Stimulated activated CD4-positive, alpha-beta T cell treated with anti-CD3 and anti-CD28 coated beads, Interleukin-15, amount 100 ng/mL, for 24 hours (primary cell): ENCODE results near the gene BBS7.

Experiments used
- DNase-seq: peaks from one replicate; pipeline ENCODE4 v3.0.0-alpha.2; 2020

BBS7 gene

GRCh38 chr4:121824171-121824527 is 46.1 kb downstream of the BBS7 start:
- DNase-seq: no peak

GRCh38 chr4:121823505-121824170 is 46.6 kb downstream of the BBS7 start, which contains the start of gene CCNA2:
Gene CCNA2, minus strand, starts transcription at chr4:121823883. Its CDS starts 255 bp downstream, at chr4:121823628.
- DNase-seq: peak; percentile 98

GRCh38 chr4:121822796-121823504 is 47.3 kb downstream of the BBS7 start:
- DNase-seq: peak; percentile 62

DNA sequence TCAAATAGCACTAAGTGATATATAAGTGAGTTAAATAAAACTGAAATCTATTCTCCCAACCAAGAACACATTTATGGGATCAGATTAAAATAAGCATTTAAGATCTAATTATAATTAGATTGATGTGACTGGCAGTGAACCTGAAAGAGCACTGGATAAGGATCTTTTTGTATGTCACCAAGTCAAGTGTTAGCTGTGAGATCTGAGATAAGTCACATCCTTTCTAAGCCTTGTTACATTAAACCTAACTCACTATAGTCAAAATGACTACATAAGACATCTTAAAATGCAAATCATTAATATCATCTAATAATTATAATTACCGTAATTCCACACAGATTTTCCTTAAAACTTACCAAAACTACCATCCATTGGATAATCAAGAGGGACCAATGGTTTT is 48.2 kb downstream of the BBS7 start:
- DNase-seq: no peak

DNA sequence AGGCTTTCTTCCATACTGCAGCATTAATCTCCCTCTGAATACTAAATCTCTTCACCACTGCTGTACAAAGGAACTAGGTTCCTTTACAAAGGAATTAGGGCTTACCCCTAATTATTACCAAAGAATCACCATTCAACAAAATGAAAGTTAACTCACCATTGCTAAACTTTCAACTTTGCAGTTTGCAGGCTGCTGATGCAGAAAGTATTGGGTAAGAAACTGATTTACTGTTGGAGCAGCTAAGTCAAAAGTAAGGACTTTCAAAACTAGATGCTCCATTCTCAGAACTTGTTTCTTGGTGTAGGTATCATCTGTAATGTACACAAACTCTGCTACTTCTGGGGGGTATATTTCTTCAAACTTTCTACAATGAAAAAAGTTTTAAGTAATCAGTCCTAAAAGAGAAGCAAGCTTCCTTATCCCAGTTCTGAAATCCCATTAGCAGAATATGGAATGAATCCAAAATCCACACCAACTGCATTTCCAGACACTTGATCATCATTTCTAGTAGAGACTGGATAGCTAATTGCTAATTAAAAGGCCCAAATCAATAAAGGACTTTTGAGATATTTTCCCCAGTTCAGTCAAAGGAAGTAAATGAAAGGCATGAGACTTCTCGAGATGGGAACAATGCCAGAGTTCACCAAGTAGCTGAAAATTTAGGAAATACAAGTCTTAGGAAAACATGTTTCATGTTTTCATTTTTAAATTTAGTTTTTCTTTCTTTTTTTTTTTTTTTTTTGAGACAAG is 50.9 kb downstream of the BBS7 start:
- no peak for DNase-seq

DNA sequence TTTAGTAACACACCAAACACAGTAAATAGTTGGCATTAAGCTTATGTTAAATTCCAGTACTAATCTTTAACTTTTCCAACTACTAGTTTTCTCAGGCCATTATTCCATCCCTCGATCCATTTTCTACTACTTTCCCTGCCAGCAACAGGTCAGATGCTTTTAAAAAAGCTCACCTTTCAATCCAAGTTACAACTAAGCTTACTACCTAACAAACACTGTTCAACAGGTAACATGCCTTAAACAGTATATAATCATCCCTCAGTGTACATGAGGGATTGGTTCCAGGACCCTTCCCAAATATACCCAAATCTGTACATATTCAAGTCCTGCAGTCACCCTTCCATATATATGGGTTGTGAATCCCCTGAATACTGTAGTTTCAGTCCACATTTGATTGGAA is 52.1 kb downstream of the BBS7 start:
- no peak for DNase-seq

DNA sequence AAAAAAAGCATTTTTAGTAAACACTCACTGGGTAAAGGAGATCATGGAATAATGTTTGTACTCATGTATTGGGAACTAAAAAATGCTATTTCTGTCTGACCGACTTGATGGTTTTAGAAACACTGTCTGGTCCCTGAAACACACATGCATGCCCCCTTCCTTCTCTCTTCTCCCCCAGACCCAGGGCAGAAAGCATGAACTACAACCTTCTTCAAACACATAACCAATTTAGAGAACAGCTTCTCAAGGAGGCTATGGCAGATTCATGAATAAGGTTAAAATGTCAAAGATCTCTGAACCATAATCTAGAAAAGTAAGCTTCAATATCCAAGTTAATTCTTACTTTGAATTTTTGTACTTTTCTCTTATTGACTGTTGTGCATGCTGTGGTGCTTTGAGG is 52.6 kb downstream of the BBS7 start:
- no peak for DNase-seq

- no peak for DNase-seq
Observed at GRCh38 chr4:121817006-121817405, 53.3 kb downstream of the BBS7 start.

GRCh38 chr4:121814756-121815155 is 55.5 kb downstream of the BBS7 start:
- no peak for DNase-seq

DNA sequence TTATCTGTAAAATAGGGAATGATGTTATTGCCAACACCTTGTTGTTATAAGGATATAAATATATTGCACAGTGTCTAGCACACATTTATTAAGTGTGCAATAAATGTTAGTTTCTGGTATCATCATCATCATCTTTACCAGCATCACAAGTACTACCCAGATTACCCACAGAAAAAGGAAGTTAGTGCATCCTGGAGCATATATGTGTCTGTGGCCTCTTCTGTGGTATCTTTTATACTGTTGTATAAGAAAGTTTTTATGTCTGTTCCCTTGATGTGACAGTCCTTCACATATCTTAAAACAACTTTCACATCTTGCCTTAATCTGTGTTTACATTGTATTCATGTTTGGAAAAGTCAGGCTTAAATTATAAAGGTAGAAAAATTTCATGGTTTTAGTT is 59.2 kb downstream of the BBS7 start:
- DNase-seq: no peak

DNA sequence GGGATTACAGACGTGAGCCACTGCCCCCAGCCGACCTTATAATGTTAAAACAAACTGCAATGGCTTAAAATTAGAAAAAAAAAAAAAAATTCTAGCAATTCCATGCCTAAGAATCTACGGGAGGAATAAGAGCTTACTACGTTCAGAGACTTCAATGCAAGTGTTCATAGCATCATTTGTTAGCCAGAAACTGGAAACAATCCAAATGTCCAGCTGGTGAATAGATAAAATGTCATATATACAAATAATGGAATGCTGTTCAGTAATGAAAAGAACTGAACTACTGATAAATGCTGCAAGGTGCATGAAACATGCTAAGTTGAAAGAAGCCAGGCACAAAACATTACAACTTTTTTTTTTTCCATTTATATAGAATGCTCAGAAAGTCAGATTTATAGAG is 63.9 kb downstream of the BBS7 start:
- no peak for DNase-seq

- no peak for DNase-seq
Observed at GRCh38 chr4:121801715-121802075, 68.6 kb downstream of the BBS7 start.

DNA sequence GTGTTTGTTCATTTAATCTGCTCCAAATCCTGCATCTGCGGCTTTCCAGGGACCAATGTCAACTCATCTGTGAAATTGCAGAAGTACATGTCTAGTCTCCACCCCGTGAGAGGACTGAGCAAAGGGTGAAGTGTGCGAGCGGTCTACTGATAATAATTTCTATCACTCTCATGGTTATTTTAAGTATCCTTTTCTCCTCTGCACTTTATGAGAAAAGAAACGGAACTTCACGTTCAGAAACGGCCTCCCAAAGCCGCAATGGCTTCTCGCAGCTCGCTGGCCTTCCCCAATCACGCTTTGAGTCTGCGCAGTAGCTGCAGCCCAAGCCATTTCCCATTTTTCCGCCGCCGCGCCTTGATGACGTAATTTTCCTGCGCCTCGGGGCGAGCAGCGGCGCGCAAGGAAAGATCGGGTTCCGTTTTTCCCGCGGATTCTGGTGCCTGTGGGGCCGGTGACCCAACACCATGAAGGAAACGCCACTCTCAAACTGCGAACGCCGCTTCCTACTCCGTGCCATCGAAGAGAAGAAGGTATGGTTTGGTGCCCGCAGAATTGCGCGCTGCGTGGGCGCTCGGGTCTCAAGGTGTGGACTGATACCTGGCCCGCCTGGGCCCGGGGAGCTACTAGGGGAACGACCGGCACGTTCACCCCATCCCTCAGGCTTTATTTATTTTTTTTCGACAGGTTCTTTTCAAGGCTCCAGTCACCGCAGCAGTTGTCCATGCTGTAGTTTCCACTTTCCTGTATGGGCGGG is 69.1 kb downstream of the BBS7 start, which contains the start of gene EXOSC9:
TSS of gene EXOSC9 (plus strand) at position 363 of the 754 bp plus-strand sequence. CDS start at position 465, 102 bp downstream.
- peak; percentile 95 for DNase-seq

DNA sequence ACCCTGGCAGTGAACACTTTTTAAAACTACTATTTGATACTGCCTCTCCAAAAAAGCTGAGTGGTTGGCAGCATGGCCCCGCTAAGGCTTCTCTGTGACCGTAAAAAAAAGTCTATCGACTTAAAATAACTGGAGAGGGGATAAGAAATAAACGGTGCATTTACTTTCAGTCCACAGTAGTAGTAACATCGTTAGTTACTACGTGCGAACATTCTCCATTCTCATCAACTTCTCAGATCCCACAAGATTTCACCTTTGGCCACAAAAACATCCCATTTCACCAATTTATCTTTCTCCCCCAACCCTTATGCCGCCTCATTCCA is 69.7 kb downstream of the BBS7 start:
- no peak for DNase-seq

GRCh38 chr4:121799867-121800501 is 70.3 kb downstream of the BBS7 start:
- no peak for DNase-seq

GRCh38 chr4:121799208-121799823 is 71.0 kb downstream of the BBS7 start:
- DNase-seq: no peak

- DNase-seq: no peak
Observed at GRCh38 chr4:121796283-121796682, 74.0 kb downstream of the BBS7 start.

DNA sequence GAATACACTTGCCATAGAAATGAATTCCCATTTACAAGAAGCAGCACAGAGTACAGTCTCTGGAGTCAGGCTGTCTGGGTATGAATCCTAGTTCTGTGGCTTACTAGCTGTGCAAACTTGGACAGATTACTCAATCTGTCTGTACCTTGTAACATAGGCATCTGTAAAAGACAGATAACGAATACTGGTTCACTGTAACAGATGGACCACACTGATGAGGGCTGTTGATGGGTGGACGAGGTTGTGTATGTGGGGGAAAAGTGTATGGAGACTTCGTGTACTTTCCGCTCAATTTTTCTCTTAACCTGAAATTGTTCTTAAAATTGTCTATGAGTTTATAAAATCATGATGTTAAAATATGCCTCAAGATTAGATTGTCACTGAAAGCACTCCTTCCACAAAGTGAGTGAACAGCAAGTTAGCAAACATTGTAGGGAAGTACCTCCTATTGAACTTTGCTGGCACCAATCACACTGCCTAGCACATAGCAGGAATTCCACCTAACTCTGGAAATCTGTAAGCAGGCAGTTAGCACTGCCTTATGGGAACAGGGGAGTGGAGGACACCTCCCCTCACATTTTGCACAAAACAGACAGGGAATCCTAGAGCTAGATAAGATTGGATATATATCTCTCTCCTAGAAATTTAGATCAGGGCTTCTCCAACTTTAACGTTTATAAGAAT is 75.6 kb downstream of the BBS7 start:
- DNase-seq: no peak

DNA sequence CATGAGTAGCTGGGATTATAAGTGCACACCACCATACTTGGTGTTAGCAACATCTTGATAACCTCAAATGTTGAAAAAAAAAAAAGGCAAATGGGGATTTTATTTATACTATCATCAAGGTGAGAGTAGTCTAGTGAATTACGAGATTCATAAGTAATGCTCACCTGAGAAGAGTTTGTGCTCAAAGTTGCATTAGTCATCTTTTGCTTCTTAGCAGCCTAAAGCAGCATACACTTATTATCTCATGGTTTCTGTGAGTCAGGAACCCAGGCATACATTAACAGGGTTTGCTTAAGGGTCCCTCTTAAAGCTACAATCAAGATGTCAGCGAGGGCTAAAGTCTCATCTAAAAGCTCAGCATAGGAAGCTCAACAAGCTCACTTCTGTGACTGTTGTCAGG is 77.3 kb downstream of the BBS7 start:
- DNase-seq: no peak

DNA sequence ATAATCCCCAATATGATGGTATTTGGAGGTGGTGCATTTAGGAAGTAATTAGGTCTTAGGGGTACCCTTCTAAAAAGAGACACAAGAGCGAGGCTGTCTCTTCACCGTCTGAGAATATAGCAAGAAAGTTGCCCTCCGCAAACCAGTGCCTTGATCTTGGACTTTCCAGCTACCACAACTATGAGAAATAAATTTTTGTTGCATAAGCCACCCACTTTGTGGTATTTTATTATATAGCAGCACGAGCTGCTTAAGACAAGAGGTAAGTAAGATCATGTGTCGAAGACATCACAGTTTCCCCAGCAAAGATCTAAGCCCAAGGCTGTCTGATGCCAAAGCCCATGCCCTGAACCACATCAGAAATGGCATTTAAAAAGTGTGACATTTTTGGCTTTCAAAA is 78.8 kb downstream of the BBS7 start:
- no peak for DNase-seq

DNA sequence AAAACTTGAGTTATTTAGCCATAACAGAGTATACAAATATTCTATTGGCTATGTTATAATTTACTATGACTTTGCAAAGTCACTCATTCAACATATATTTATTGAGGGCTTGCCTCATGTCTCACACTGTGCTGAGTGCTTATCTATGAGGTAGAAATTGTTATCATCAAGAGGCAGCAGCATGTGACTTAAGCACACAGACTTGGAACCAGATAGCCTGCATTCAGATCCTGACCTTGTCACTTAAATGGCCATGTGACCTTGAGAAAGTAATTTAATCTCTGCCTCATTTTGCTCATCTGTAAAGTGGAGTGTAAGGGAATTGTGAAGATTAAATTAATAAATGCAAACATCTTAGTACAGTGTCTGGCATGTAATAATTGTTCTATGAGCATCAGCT is 79.3 kb downstream of the BBS7 start:
- DNase-seq: no peak
